ENCODE measurements around the gene BMP8B. TPM values are rescaled to one million over a fixed set of nuclear protein-coding genes. Genes with fewer than 3 reads are reported as not detected.
"Not testable (repeated sequence)": the region's sequence is repeated elsewhere in the genome, so short reads cannot be mapped to it uniquely, and the experiment has no call there.

Gene BMP8B
- total RNA-seq, 4 donors from 2014 or later = 0.83 to 4.6 (median 2.3) TPM

- H3K27me3 ChIP-seq = peaks cover 0 to 4% (median 0%) of the 10 kb centered on the region in 4 donors
- TF ChIP-seq, protein P1, sequence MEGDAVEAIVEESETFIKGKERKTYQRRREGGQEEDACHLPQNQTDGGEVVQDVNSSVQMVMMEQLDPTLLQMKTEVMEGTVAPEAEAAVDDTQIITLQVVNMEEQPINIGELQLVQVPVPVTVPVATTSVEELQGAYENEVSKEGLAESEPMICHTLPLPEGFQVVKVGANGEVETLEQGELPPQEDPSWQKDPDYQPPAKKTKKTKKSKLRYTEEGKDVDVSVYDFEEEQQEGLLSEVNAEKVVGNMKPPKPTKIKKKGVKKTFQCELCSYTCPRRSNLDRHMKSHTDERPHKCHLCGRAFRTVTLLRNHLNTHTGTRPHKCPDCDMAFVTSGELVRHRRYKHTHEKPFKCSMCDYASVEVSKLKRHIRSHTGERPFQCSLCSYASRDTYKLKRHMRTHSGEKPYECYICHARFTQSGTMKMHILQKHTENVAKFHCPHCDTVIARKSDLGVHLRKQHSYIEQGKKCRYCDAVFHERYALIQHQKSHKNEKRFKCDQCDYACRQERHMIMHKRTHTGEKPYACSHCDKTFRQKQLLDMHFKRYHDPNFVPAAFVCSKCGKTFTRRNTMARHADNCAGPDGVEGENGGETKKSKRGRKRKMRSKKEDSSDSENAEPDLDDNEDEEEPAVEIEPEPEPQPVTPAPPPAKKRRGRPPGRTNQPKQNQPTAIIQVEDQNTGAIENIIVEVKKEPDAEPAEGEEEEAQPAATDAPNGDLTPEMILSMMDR (IDR thresholded peaks at IDR 0.05) = no peak
- TF ChIP-seq EP300 (IDR thresholded peaks at IDR 0.05) (no peak), POLR2A (IDR thresholded peaks at IDR 0.05; ENCODE audit: low read depth) (no peak), POLR2AphosphoS5 (IDR thresholded peaks at IDR 0.05) (no peak)
- no peak for DNase-seq (ENCODE audit: extremely low spot score)
- no peaks in the 10 kb centered on the region for H3K36me3 ChIP-seq
- H3K27ac ChIP-seq (replicated peaks in 1 of 4) = no peak overlapping the region
- no peak overlapping the region for H3K4me3 ChIP-seq
- WGBS = 87% methylated on average over 2 of the region's 2 CpGs
- H3K9me3 ChIP-seq = no peaks in the 10 kb centered on the region
- H3K4me1 ChIP-seq = no peaks in the 10 kb centered on the region
- intact Hi-C loops (cut with DNase I) = no loop called here
Observed at GRCh38 chr1:39781349-39781715, 7.3 kb downstream of the BMP8B start.

- WGBS = 60% methylated on average over 1 of the region's 5 CpGs
- no peaks in the 10 kb centered on the region for H3K9me3 ChIP-seq
- no peak overlapping the region for H3K27ac ChIP-seq (replicated peaks in 1 of 4)
- no peaks in the 10 kb centered on the region for H3K36me3 ChIP-seq
- no peak overlapping the region for H3K4me3 ChIP-seq
- H3K4me1 ChIP-seq = no peaks in the 10 kb centered on the region
- TF ChIP-seq POLR2A (IDR thresholded peaks at IDR 0.05; ENCODE audit: low read depth) (no peak), POLR2AphosphoS5 (IDR thresholded peaks at IDR 0.05) (no peak), EP300 (IDR thresholded peaks at IDR 0.05) (no peak)
- TF ChIP-seq, protein P1 (IDR thresholded peaks at IDR 0.05) = no peak
- DNase-seq (ENCODE audit: extremely low spot score) = no peak
- intact Hi-C loops (cut with DNase I) = no loop called here
- peaks cover 0 to 8% (median 0%) of the 10 kb centered on the region in 4 donors for H3K27me3 ChIP-seq
Observed at GRCh38 chr1:39779821-39780220, 8.8 kb downstream of the BMP8B start.

GRCh38 chr1:39779137-39779536 is 9.5 kb downstream of the BMP8B start:
- Histone ChIP-seq H3K9me3 (no peaks in the 10 kb centered on the region), H3K27me3 (peaks cover 0 to 8% (median 0%) of the 10 kb centered on the region in 4 donors), H3K4me3 (no peak overlapping the region), H3K4me1 (no peaks in the 10 kb centered on the region), H3K36me3 (no peaks in the 10 kb centered on the region), H3K27ac (replicated peaks in 1 of 4) (no peak overlapping the region)
- intact Hi-C loops (cut with DNase I) = no loop called here
- 86% methylated on average over 4 of the region's 7 CpGs for WGBS
- DNase-seq (ENCODE audit: extremely low spot score) = no peak
- TF ChIP-seq, protein P1 (IDR thresholded peaks at IDR 0.05) = no peak
- no peak for TF ChIP-seq EP300 (IDR thresholded peaks at IDR 0.05)

- H3K4me1 ChIP-seq; H3K27ac ChIP-seq (replicated peaks in 1 of 4); DNase-seq (ENCODE audit: extremely low spot score); H3K27me3 ChIP-seq; intact Hi-C loops (cut with DNase I); H3K36me3 ChIP-seq; H3K4me3 ChIP-seq; H3K9me3 ChIP-seq: not testable (repeated sequence)
- WGBS = 73% methylated on average over 11 of the region's 12 CpGs
Observed at GRCh38 chr1:39778463-39779099, 10.1 kb downstream of the BMP8B start.

DNA sequence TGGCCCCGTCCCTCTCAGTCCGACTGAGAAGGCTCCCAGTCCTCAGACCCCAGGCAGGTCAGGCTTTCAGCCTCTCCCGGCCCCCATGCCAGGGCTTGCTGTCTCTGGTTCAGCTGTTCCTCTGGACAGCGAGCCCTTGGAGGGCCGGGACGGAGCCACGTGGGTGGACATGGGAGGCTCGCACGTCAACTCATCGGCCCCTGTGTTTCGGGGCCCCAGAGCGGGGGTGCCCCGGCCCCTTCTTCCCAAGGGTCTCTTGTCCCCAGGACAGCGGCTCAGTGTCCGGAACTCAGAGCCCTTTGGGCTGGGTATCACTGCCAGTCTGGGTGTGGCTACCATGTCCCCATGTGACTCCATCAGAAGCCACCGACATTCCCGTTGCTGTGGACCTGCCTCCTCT is 10.8 kb downstream of the BMP8B start:
- H3K4me1 ChIP-seq; H3K4me3 ChIP-seq; H3K27ac ChIP-seq (replicated peaks in 1 of 4); intact Hi-C loops (cut with DNase I); H3K27me3 ChIP-seq; H3K9me3 ChIP-seq; DNase-seq (ENCODE audit: extremely low spot score); H3K36me3 ChIP-seq: not testable (repeated sequence)
- 90% methylated on average over 11 of the region's 17 CpGs for WGBS

GRCh38 chr1:39777306-39777705 is 11.4 kb downstream of the BMP8B start:
- whole genome bisulfite sequencing = 81% methylated on average over 4 of the region's 4 CpGs
- no peak overlapping the region for H3K27ac ChIP-seq (replicated peaks in 1 of 4)
- peaks cover 0 to 8% (median 0%) of the 10 kb centered on the region in 4 donors for H3K27me3 ChIP-seq
- intact Hi-C loops (cut with DNase I) = no loop called here
- no peak for TF ChIP-seq POLR2AphosphoS5 (IDR thresholded peaks at IDR 0.05)
- TF ChIP-seq POLR2A (IDR thresholded peaks at IDR 0.05; ENCODE audit: low read depth) = no peak
- TF ChIP-seq, protein P1 (IDR thresholded peaks at IDR 0.05) = no peak
- TF ChIP-seq EP300 (IDR thresholded peaks at IDR 0.05) = no peak
- no peak for DNase-seq (ENCODE audit: extremely low spot score)
- H3K36me3 ChIP-seq = no peaks in the 10 kb centered on the region
- H3K9me3 ChIP-seq = no peaks in the 10 kb centered on the region
- no peak overlapping the region for H3K4me3 ChIP-seq
- H3K4me1 ChIP-seq = no peaks in the 10 kb centered on the region
